CD4-positive, CD25-positive, alpha-beta regulatory T cell (primary cell): ENCODE measurements around the gene CEBPG. TPM values are rescaled to one million over a fixed set of nuclear protein-coding genes. Genes with fewer than 3 reads are reported as not detected.

Experiments used
- ATAC-seq, 2 donors: fragments of 150-1000 bp; cut with Tn5 transposase; one replicate each; pipeline ENCODE4 v1.10.0; 2021; ENCODE audit warnings: low read depth in 2 of 2, moderate number of reproducible peaks in 2 of 2, moderate library complexity in 1 of 2
- DNase-seq, 3 donors: peaks; one replicate each; pipeline versions ENCODE4 v3.0.0 to v3.0.0-alpha.2; 2012 to 2022; ENCODE audit warnings: mixed read lengths in 1 of 3
- H3K27ac ChIP-seq: one replicate; pipeline ENCODE4 v1.7.0; 2013; ENCODE audit warnings: mild to moderate bottlenecking, low read length; ENCODE audit not compliant: insufficient read depth, poor library complexity, severe bottlenecking
- H3K27me3 ChIP-seq: one replicate; pipeline ENCODE4 v1.7.0; 2013; ENCODE audit warnings: low read length; ENCODE audit not compliant: control insufficient read depth, insufficient read depth
- H3K36me3 ChIP-seq: one replicate; pipeline ENCODE4 v1.7.0; 2013; ENCODE audit warnings: mild to moderate bottlenecking, low read length, moderate library complexity; ENCODE audit not compliant: control insufficient read depth, insufficient read depth
- H3K4me1 ChIP-seq: 2 replicates; pipeline ENCODE4 v1.7.0; 2013; ENCODE audit warnings: mild to moderate bottlenecking, low read length; ENCODE audit not compliant: insufficient read depth, control insufficient read depth, poor library complexity, severe bottlenecking
- H3K4me3 ChIP-seq: one replicate; pipeline ENCODE4 v1.7.0; 2013; ENCODE audit warnings: low read depth, mild to moderate bottlenecking, low read length, moderate library complexity
- H3K9me3 ChIP-seq, 2 experiments: 1 replicate in 1 of 2; 2 replicates in 1 of 2; pipeline ENCODE4 v1.7.0; 2013; ENCODE audit warnings: low read length in 2 of 2, mild to moderate bottlenecking in 1 of 2, moderate library complexity in 1 of 2; ENCODE audit not compliant: control insufficient read depth in 2 of 2
- H3K27ac Mint-ChIP-seq, 3 donors: one replicate each; pipeline ENCODE4 v1.8.0; 2020 to 2022; ENCODE audit warnings: mild to moderate bottlenecking in 3 of 3, mixed read lengths in 3 of 3, moderate library complexity in 2 of 3
- H3K27me3 Mint-ChIP-seq: one replicate; pipeline ENCODE4 v1.8.0; 2022; ENCODE audit warnings: mild to moderate bottlenecking, mixed read lengths
- H3K36me3 Mint-ChIP-seq: one replicate; pipeline ENCODE4 v1.8.0; 2020; ENCODE audit warnings: mixed read lengths
- H3K4me1 Mint-ChIP-seq, 4 donors: one replicate each; pipeline ENCODE4 v1.8.0; 2020 to 2022; ENCODE audit warnings: mixed read lengths in 4 of 4, mild to moderate bottlenecking in 1 of 4
- H3K4me3 Mint-ChIP-seq, 4 donors: one replicate each; pipeline ENCODE4 v1.8.0; 2020 to 2022; ENCODE audit warnings: mild to moderate bottlenecking in 4 of 4, mixed read lengths in 4 of 4, moderate library complexity in 3 of 4
- H3K9me3 Mint-ChIP-seq, 7 donors: one replicate each; pipeline ENCODE4 v1.8.0; 2020 to 2022; ENCODE audit warnings: mixed read lengths in 7 of 7, mild to moderate bottlenecking in 3 of 7, moderate library complexity in 2 of 7
- polyA plus RNA-seq, 4 donors: library from polyadenylated mRNA; unstranded; fragments of 300-500 nt; fragmentation: Illumina TruSeq; gene quantifications; one replicate each; pipeline ENCODE4 v1.2.3, GENCODE V29; 2021
- total RNA-seq: library from RNA; stranded (reverse); gene quantifications from one replicate; pipeline ENCODE4 v1.2.3, GENCODE V29; 2022

CEBPG gene
- total and polyA plus RNA-seq, 5 donors from 2014 or later, result 10.5 to 19.9 (median 14.1) TPM

- Histone ChIP-seq H3K27me3 (no peaks in the 10 kb centered on the region), H3K9me3 (no peaks in the 10 kb centered on the region), H3K4me3 (no peak overlapping the region), H3K27ac (no peak overlapping the region), H3K36me3 (no peaks in the 10 kb centered on the region), H3K4me1 (no peaks in the 10 kb centered on the region)
- no peaks in the 10 kb centered on the region for H3K4me1 Mint-ChIP-seq
- DNase-seq (no peak), ATAC-seq (no peak)
- H3K27me3 Mint-ChIP-seq, result no peaks in the 10 kb centered on the region
- H3K9me3 Mint-ChIP-seq, result no peaks in the 10 kb centered on the region
- H3K27ac Mint-ChIP-seq, result peak overlapping the region in 1 of 3 donors; percentile 15
- no peaks in the 10 kb centered on the region for H3K36me3 Mint-ChIP-seq
- H3K4me3 Mint-ChIP-seq, result no peak overlapping the region
Measured at GRCh38 chr19:33395561-33396550, 22.3 kb downstream of the CEBPG start.

DNA sequence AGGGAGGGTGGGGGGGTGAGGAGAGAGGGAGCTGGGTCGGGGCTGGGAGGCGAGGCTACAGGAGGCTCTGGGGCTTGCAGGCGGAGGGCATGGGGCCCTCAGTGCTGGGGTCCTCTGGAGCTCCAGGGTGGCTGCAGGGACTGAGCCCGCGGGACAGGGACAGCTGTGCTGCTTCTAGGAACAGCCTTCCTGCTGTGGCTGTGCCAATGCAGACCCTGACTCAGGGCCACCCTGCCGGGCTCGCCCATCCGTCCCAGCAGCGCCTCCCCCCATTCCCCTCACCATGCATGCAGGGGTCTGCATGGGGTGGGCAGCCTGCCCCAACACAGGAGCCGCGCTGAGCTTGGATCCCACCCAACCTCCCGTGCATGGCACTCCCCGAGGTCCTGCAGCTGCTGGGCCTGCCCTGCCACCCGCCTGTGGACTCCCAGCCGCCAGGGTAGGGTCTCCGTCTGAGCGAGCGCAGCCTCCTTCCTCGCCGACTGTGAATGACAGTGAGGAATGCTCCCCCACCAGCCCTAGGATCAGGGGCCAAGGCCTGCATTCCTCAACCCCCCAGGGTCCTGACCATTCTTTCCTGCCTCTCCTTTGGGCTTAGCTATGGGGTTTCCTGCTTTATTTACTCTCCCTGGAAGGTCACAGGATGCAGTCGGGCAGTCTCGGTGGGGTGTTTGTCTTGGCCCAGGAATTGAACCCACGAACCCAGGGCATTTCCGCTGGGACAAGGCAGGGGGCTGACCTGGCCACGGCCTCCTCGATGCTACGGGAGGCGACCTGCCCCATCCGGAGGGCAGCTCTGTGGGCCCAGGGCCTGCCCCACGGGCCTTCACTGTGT is 23.4 kb downstream of the CEBPG start:
- H3K9me3 Mint-ChIP-seq, result no peaks in the 10 kb centered on the region
- H3K36me3 Mint-ChIP-seq, result no peaks in the 10 kb centered on the region
- Histone ChIP-seq H3K4me3 (no peak overlapping the region), H3K27ac (no peak overlapping the region), H3K36me3 (no peaks in the 10 kb centered on the region), H3K27me3 (no peaks in the 10 kb centered on the region), H3K9me3 (no peaks in the 10 kb centered on the region), H3K4me1 (no peaks in the 10 kb centered on the region)
- ATAC-seq (no peak), DNase-seq (no peak)
- no peaks in the 10 kb centered on the region for H3K4me1 Mint-ChIP-seq
- no peak overlapping the region for H3K27ac Mint-ChIP-seq
- no peak overlapping the region for H3K4me3 Mint-ChIP-seq
- H3K27me3 Mint-ChIP-seq, result no peaks in the 10 kb centered on the region

GRCh38 chr19:33397536-33398360 is 24.2 kb downstream of the CEBPG start:
- Mint-ChIP-seq H3K4me3 (no peak overlapping the region), H3K36me3 (no peaks in the 10 kb centered on the region), H3K9me3 (no peaks in the 10 kb centered on the region), H3K27ac (no peak overlapping the region), H3K27me3 (no peaks in the 10 kb centered on the region), H3K4me1 (no peaks in the 10 kb centered on the region)
- Histone ChIP-seq H3K4me1 (no peaks in the 10 kb centered on the region), H3K27ac (no peak overlapping the region), H3K36me3 (no peaks in the 10 kb centered on the region), H3K4me3 (no peak overlapping the region), H3K27me3 (no peaks in the 10 kb centered on the region), H3K9me3 (no peaks in the 10 kb centered on the region)
- DNase-seq (no peak), ATAC-seq (no peak)

GRCh38 chr19:33398361-33399060 is 25.0 kb downstream of the CEBPG start:
- Mint-ChIP-seq H3K36me3 (no peaks in the 10 kb centered on the region), H3K4me1 (no peaks in the 10 kb centered on the region), H3K27me3 (no peaks in the 10 kb centered on the region), H3K9me3 (no peaks in the 10 kb centered on the region), H3K4me3 (no peak overlapping the region), H3K27ac (peak overlapping the region in 1 of 3 donors; percentile 60)
- Histone ChIP-seq H3K4me1 (no peaks in the 10 kb centered on the region), H3K9me3 (no peaks in the 10 kb centered on the region), H3K27me3 (no peaks in the 10 kb centered on the region), H3K4me3 (no peak overlapping the region), H3K36me3 (no peaks in the 10 kb centered on the region), H3K27ac (no peak overlapping the region)
- ATAC-seq, result no peak
- no peak for DNase-seq

- DNase-seq, result no peak
- no peaks in the 10 kb centered on the region for H3K4me1 Mint-ChIP-seq
- H3K27me3 Mint-ChIP-seq, result no peaks in the 10 kb centered on the region
- no peak overlapping the region for H3K4me3 Mint-ChIP-seq
- Histone ChIP-seq H3K27me3 (no peaks in the 10 kb centered on the region), H3K36me3 (no peaks in the 10 kb centered on the region), H3K4me1 (no peaks in the 10 kb centered on the region), H3K9me3 (no peaks in the 10 kb centered on the region), H3K4me3 (no peak overlapping the region), H3K27ac (no peak overlapping the region)
- H3K27ac Mint-ChIP-seq, result peak overlapping the region in 1 of 3 donors; percentile 60
- no peaks in the 10 kb centered on the region for H3K36me3 Mint-ChIP-seq
- H3K9me3 Mint-ChIP-seq, result no peaks in the 10 kb centered on the region
- ATAC-seq, result no peak
Measured at GRCh38 chr19:33399081-33399744, 25.7 kb downstream of the CEBPG start.

GRCh38 chr19:33399745-33400681 is 26.5 kb downstream of the CEBPG start:
- H3K4me3 Mint-ChIP-seq, result no peak overlapping the region
- ATAC-seq, result no peak

More at GRCh38 chr19:33399745-33400681, 26.5 kb downstream of the CEBPG start:
- no peaks in the 10 kb centered on the region for H3K36me3 ChIP-seq
- DNase-seq, result no peak
- Mint-ChIP-seq H3K27ac (peak overlapping the region in 1 of 3 donors; percentile 62), H3K36me3 (no peaks in the 10 kb centered on the region), H3K9me3 (no peaks in the 10 kb centered on the region), H3K27me3 (no peaks in the 10 kb centered on the region), H3K4me1 (no peaks in the 10 kb centered on the region)
- H3K4me3 ChIP-seq, result no peak overlapping the region
- H3K27me3 ChIP-seq, result no peaks in the 10 kb centered on the region
- no peaks in the 10 kb centered on the region for H3K4me1 ChIP-seq
- H3K27ac ChIP-seq, result no peak overlapping the region
- no peaks in the 10 kb centered on the region for H3K9me3 ChIP-seq
